Measurements from ENCODE around the gene RAB11FIP3. TPM values are rescaled to one million over a fixed set of nuclear protein-coding genes. Genes with fewer than 3 reads are reported as not detected.

Gene RAB11FIP3
- total and polyA plus RNA-seq, 2 of the 13 experiments (the other 11 are each of a cell fraction or from before 2014, with no cell fraction given): 34.3 to 57.6 TPM

DNA sequence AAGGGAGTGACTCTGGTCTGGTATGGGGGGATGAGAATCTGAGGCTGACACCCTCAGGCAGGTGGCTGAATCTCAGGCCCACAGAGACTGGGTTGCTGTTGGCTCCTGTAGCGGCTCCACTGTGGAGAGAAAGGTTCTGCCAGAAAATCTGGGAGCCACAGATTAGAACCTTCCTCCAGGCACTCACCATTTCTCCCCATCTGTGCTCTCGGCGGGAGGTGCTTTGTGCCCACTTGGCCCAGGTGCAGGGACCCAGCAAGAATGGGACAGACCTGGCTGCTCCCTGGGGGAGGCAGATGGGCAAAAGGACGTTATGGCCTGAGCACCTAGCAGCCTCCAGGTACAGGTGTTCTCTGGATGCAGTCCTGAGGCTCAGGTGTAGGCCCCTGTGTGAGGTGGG is 20.1 kb downstream of the RAB11FIP3 start:
- ATAC-seq: no peak

DNA sequence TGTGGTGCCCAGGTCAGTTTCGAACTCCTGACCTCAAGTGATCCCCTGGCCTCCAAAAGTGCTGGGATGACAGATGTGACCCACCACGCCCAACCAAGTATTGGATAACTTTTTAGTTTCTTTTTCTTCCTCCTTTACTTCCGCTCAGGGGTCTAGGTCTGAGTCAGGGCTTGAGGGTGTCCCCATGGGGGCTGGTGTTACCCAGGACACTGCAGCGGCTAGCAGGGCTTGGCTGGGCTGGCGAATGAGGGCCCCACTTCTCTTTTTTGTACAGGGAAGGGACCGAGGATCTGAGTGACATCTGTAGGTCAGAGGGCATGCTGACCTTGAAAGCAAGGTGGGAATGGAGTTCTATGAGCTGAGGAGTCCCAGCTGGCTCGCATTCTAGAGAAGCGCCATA is 24.9 kb downstream of the RAB11FIP3 start:
- 0 out of 2 replicates have a peak overlapping the region, but pooled peaks have one; percentile 39 for H3K9ac ChIP-seq (ENCODE audit: insufficient read depth, low read depth, low read length)
- intact Hi-C loops (cut with micrococcal nuclease; ENCODE audit: unreplicated experiment) (no loop called here), in situ Hi-C loops (cut with HindIII; ENCODE audit: extremely low pct_ligation_motif_present, low pct_unique_long_range_greater_than_20kb) (no loop called here)
- H3K4me3 ChIP-seq (replicated peaks in 1 of 3; ENCODE audit: insufficient read depth in 1 of 3, low read depth in 2 of 3, low read length in 3 of 3): peak overlapping the region in 1 of 3 experiments; percentile 40; a peak in 1 of 6 replicates
- no peaks in the 10 kb centered on the region for H3K36me3 ChIP-seq (replicated peaks in 1 of 2; ENCODE audit: control insufficient read depth in 1 of 2, insufficient read depth in 2 of 2, low read length in 2 of 2)
- peak overlapping the region; percentile 33 for H3K27ac ChIP-seq (ENCODE audit: extremely low read length, insufficient read depth, low read length)
- CTCF ChIA-PET (ENCODE audit: low intra/inter-chr PET ratio, low total read pairs): no interaction called here
- H3K79me2 ChIP-seq (ENCODE audit: insufficient read depth, low read length): peaks cover 29% of the 10 kb centered on the region
- no peaks in the 10 kb centered on the region for H4K20me1 ChIP-seq (ENCODE audit: insufficient read depth, low read length)
- FAIRE-seq (no peak), DNase-seq (ENCODE audit: low spot score) (no peak), ATAC-seq (peak; percentile 15; the same call in 1 of the 3 replicates)
- POLR2A ChIA-PET: interaction anchor here (0.7 to 2.4 kb wide), 4 partner anchors 24 to 48 kb away, joined by 3 to 11 read pairs (median 5); partner anchors contain the start of genes DECR2 and RAB11FIP3
- H3K27me3 ChIP-seq (ENCODE audit: control insufficient read depth in 1 of 2, insufficient read depth in 2 of 2, low read length in 2 of 2): no peaks in the 10 kb centered on the region
- WGBS (ENCODE audit: low lambda C conversion rate): 70% methylated on average over 8 of the region's 8 CpGs
- peak overlapping the region; percentile 47; the same call in 1 of the 2 replicates for H3K4me2 ChIP-seq (ENCODE audit: low read depth, low read length)
- H3K4me1 ChIP-seq (ENCODE audit: insufficient read depth, low read length): peaks cover 26% of the 10 kb centered on the region
- no peak overlapping the region for H2AFZ ChIP-seq (ENCODE audit: low read length)
- no peak for TF ChIP-seq FOXK1 (CRISPR knock-in tag; IDR thresholded peaks at IDR 0.05; ENCODE audit: borderline replicate concordance, low read depth)
- no peak for TF ChIP-seq ZBTB37 (CRISPR knock-in tag; IDR thresholded peaks at IDR 0.05)
- TF ChIP-seq JDP2 (CRISPR knock-in tag; IDR thresholded peaks at IDR 0.05; ENCODE audit: borderline replicate concordance): no peak
- TF ChIP-seq HNF4G (IDR thresholded peaks at IDR 0.05; ENCODE audit: borderline replicate concordance, low read depth, low read length): no peak
- TF ChIP-seq HNF4G (CRISPR knock-in tag; IDR thresholded peaks at IDR 0.05; ENCODE audit: borderline replicate concordance, low read depth): no peak
- TF ChIP-seq SMARCC2 (IDR thresholded peaks at IDR 0.05): no peak
- no peak for TF ChIP-seq CBX5 (CRISPR knock-in tag; IDR thresholded peaks at IDR 0.05; ENCODE audit: borderline replicate concordance)
- TF ChIP-seq SP4 (CRISPR knock-in tag; IDR thresholded peaks at IDR 0.05): no peak
- no peak for TF ChIP-seq ZNF746 (CRISPR knock-in tag; IDR thresholded peaks at IDR 0.05)
- no peak for TF ChIP-seq KLF6 (CRISPR knock-in tag; IDR thresholded peaks at IDR 0.05)
- no peak for TF ChIP-seq SRY (CRISPR knock-in tag; IDR thresholded peaks at IDR 0.05)
- TF ChIP-seq ZNF530 (CRISPR knock-in tag; IDR thresholded peaks at IDR 0.05; ENCODE audit: low read depth): no peak
- no peak for TF ChIP-seq EEA1 (CRISPR knock-in tag; IDR thresholded peaks at IDR 0.05; ENCODE audit: borderline replicate concordance)
- TF ChIP-seq ZBTB7B (CRISPR knock-in tag; IDR thresholded peaks at IDR 0.05): no peak
- TF ChIP-seq GMEB1 (CRISPR knock-in tag; IDR thresholded peaks at IDR 0.05; ENCODE audit: borderline replicate concordance): no peak
- BruUV-seq (replicated peaks): no TSS peak
- no peaks in the 10 kb centered on the region for H3K9me3 ChIP-seq (ENCODE audit: low read length)

More for the DNA sequence above, 20.1 kb downstream of the RAB11FIP3 start:
- intact Hi-C loops (cut with micrococcal nuclease; ENCODE audit: unreplicated experiment) (no loop called here), in situ Hi-C loops (cut with HindIII; ENCODE audit: extremely low pct_ligation_motif_present, low pct_unique_long_range_greater_than_20kb) (no loop called here)
- H3K9ac ChIP-seq (ENCODE audit: insufficient read depth, low read depth, low read length): no peak overlapping the region
- WGBS (ENCODE audit: low lambda C conversion rate): 93% methylated on average over 3 of the region's 4 CpGs
- no peak overlapping the region for H3K27ac ChIP-seq (ENCODE audit: extremely low read length, insufficient read depth, low read length)
- H3K27me3 ChIP-seq (ENCODE audit: control insufficient read depth in 1 of 2, insufficient read depth in 2 of 2, low read length in 2 of 2): no peaks in the 10 kb centered on the region
- no peak overlapping the region for H3K4me2 ChIP-seq (ENCODE audit: low read depth, low read length)
- no peak for TF ChIP-seq JUN (CRISPR knock-in tag; IDR thresholded peaks at IDR 0.05)
- no peaks in the 10 kb centered on the region for H3K9me3 ChIP-seq (ENCODE audit: low read length)
- DNase-seq (ENCODE audit: low spot score): no peak
- H2AFZ ChIP-seq (ENCODE audit: low read length): no peak overlapping the region
- no peak for FAIRE-seq
- no TSS peak for BruUV-seq (replicated peaks)
- peaks cover 46% of the 10 kb centered on the region for H3K79me2 ChIP-seq (ENCODE audit: insufficient read depth, low read length)
- H4K20me1 ChIP-seq (ENCODE audit: insufficient read depth, low read length): 0 out of 2 replicates have a peak, but pooled peaks cover 4% of the 10 kb centered on the region
- ChIA-PET CTCF (ENCODE audit: low intra/inter-chr PET ratio, low total read pairs) (no interaction called here), POLR2A (no interaction called here)
- H3K36me3 ChIP-seq (replicated peaks in 1 of 2; ENCODE audit: control insufficient read depth in 1 of 2, insufficient read depth in 2 of 2, low read length in 2 of 2): peaks cover 1 to 16% of the 10 kb centered on the region in 2 experiments; a peak in 3 of 5 replicates
- H3K4me3 ChIP-seq (replicated peaks in 1 of 3; ENCODE audit: insufficient read depth in 1 of 3, low read depth in 2 of 3, low read length in 3 of 3): no peak overlapping the region
- peaks cover 9% of the 10 kb centered on the region for H3K4me1 ChIP-seq (ENCODE audit: insufficient read depth, low read length)
